Measurements from ENCODE around the gene MOB1A.

GRCh38 chr2:74216642-74217041 lies 38.0 kb upstream of the MOB1A start:
- TF ChIP-seq CTCF (conservative IDR thresholded peaks at IDR 0.05; ENCODE audit: low read depth, low read length) = no peak
- no peak for TF ChIP-seq EZH2 (IDR thresholded peaks at IDR 0.05; ENCODE audit: borderline replicate concordance, low read depth, low read length, poor library complexity, severe bottlenecking)

Measured in A673 (cell line).